Measurements from ENCODE around the gene FOXO1. TPM values are rescaled to one million over a fixed set of nuclear protein-coding genes. Genes with fewer than 3 reads are reported as not detected.

FOXO1 gene
- polyA plus RNA-seq, 1 experiment: 5.3 TPM

DNA sequence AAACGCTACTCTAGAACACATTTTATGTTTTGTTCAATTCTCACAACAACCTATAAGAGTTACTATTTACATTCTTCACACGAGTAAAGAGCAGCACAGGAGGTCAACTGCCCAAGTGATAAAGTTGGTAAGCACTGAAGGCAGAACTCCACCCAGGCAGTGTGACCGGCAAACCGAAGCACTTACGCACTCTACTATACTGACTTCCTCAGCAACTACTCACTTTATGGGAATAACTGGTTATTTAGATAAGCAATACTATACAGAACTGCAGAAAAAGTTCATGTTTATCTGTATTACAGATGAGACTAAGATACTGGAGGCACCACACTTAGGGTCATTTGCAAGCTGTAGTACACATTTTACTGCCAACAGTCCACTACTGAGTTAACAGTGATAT is 28.8 kb downstream of the FOXO1 start:
- DNase-seq (ENCODE audit: low read depth): no peak
- no peak overlapping the region for H3K4me3 ChIP-seq (ENCODE audit: low read depth, low read length)
- POLR2A ChIA-PET: no interaction called here
- TF ChIP-seq CTCF (IDR thresholded peaks at IDR 0.05; ENCODE audit: insufficient read depth, low read depth, low read length): no peak
- H3K36me3 ChIP-seq (ENCODE audit: control insufficient read depth, insufficient read depth, low read length): no peaks in the 10 kb centered on the region
- CTCF ChIA-PET: no interaction called here
- H3K27me3 ChIP-seq (ENCODE audit: control insufficient read depth, insufficient read depth, low read length): no peaks in the 10 kb centered on the region

DNA sequence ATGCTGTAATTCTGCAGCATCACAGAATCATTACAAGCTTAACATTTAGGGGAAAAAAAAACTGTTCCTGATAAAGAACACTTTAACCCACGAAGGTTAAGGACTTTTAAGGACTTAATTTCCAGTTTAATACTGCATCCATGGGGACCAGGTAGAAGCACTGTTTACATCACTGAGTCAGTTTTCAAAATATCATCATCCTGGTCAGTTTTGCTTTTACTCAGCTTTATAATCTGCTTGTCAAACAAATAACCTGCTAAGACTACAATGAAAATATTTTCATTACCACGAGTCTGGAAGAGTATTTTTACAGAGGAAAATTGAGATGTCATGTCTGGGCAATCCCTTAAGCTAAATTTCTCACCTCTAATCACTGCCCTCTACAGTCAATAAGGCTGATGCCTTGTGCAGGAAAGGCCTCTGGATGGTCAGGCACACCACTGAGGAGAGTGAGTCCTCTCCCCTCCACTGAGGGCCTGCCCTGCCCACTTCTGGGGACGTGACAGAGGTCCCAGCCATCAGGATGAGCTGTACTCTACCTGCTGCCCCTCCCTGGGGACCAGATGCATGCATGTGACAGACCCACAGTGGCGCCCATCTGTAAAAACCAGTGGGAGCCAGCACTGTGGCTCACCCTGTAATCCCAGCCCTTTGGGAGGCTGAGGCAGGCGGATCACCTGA is 31.0 kb downstream of the FOXO1 start:
- TF ChIP-seq CTCF (IDR thresholded peaks at IDR 0.05; ENCODE audit: insufficient read depth, low read depth, low read length): no peak

DNA sequence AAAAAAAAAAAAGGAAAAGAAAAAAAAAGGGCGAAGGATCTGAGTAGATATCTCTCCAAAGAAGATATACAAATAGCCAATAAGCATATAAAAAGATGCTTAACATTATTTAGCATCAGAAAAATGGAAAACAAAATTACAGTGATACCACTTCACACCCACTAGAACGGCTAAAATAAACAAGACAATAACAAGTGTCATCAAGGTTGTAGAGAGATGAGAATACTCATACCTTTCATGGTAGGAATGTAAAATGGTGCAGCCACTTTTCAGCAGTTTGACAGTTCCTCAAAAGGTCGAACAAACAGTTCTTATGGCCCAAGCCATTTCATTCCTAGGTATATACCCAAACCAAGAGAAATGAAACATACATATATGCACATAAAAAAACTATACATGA is 33.5 kb downstream of the FOXO1 start:
- Histone ChIP-seq H3K4me3 (ENCODE audit: low read depth, low read length) (no peak overlapping the region), H3K36me3 (ENCODE audit: control insufficient read depth, insufficient read depth, low read length) (no peaks in the 10 kb centered on the region), H3K27me3 (ENCODE audit: control insufficient read depth, insufficient read depth, low read length) (no peaks in the 10 kb centered on the region)
- ChIA-PET CTCF (no interaction called here), POLR2A (no interaction called here)
- TF ChIP-seq CTCF (IDR thresholded peaks at IDR 0.05; ENCODE audit: insufficient read depth, low read depth, low read length): no peak
- DNase-seq (ENCODE audit: low read depth): no peak

More for the DNA sequence above, 31.0 kb downstream of the FOXO1 start:
- POLR2A ChIA-PET: no interaction called here
- CTCF ChIA-PET: no interaction called here
- H3K4me3 ChIP-seq (ENCODE audit: low read depth, low read length): no peak overlapping the region
- DNase-seq (ENCODE audit: low read depth): no peak
- H3K36me3 ChIP-seq (ENCODE audit: control insufficient read depth, insufficient read depth, low read length): no peaks in the 10 kb centered on the region
- H3K27me3 ChIP-seq (ENCODE audit: control insufficient read depth, insufficient read depth, low read length): no peaks in the 10 kb centered on the region

DNA sequence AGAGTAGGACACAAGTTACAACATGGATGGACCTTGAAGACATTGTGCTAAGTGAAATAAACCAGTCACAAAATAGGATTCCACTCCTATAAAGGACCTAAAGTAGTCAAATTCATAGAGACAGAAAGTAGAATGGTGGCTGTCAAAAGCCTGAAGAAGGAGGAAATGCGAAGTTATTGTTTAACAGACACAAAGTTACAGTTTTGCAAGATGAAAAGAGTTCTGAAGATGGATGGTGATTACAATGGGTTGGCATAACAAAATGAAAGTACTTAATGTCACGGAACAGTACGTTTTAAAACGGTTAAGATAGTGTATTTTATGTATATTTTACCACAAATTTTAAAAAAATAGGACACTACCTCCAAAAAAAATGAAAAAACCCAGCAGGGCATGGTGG is 34.8 kb downstream of the FOXO1 start:
- DNase-seq (ENCODE audit: low read depth): no peak
- Histone ChIP-seq H3K27me3 (ENCODE audit: control insufficient read depth, insufficient read depth, low read length) (no peaks in the 10 kb centered on the region), H3K4me3 (ENCODE audit: low read depth, low read length) (no peak overlapping the region), H3K36me3 (ENCODE audit: control insufficient read depth, insufficient read depth, low read length) (no peaks in the 10 kb centered on the region)
- ChIA-PET POLR2A (no interaction called here), CTCF (interaction anchor here (1.0 kb wide), 1 partner anchor 146 kb away, joined by 3 read pairs; no protein-coding TSS in a partner anchor)
- no peak for TF ChIP-seq CTCF (IDR thresholded peaks at IDR 0.05; ENCODE audit: insufficient read depth, low read depth, low read length)

DNA sequence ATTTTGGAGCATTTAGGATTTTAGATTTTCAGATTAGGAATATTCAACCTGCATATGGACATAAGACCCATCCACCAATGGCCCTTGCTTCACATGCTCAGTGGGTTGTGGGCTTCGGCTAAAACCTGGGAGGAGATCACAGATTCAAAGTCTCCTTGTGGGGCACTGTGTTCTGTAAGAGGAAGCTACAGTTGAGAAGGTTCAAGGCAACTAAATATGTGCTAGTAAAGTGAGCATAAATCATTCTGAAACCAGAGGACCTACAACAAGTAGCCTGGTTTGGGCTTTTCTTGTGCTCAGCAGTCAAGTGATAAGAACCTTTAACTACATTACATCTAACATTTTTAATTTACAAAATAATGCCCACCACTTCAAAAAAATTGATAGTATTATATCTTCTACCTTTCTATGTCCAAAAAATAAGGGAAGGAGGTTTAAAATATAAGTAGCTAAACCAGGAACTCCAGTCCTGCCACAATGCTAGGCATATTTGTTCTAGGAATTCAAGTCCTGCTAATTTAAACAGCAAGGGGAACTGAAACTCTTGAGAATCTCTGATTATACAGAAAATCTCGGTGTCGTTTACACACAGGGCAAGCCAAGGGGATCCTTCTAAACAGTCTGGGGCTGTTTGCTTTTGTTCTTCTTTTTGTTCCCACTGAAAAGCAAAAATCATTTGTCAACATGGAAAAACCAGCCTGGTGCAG is 36.6 kb downstream of the FOXO1 start:
- Histone ChIP-seq H3K36me3 (ENCODE audit: control insufficient read depth, insufficient read depth, low read length) (no peaks in the 10 kb centered on the region), H3K4me3 (ENCODE audit: low read depth, low read length) (no peak overlapping the region), H3K27me3 (ENCODE audit: control insufficient read depth, insufficient read depth, low read length) (no peaks in the 10 kb centered on the region)
- ChIA-PET POLR2A (no interaction called here), CTCF (no interaction called here)
- TF ChIP-seq CTCF (IDR thresholded peaks at IDR 0.05; ENCODE audit: insufficient read depth, low read depth, low read length): no peak
- no peak for DNase-seq (ENCODE audit: low read depth)

Measured in BJ (cell line).